ENCODE measurements around the gene CRAMP1.

GRCh38 chr16:1597154-1597553, 15.0 kb upstream of the CRAMP1 start:
- TF ChIP-seq CTCF (IDR thresholded peaks at IDR 0.05), result no peak
- TF ChIP-seq POLR2AphosphoS5 (IDR thresholded peaks at IDR 0.05), result no peak
- TF ChIP-seq EP300 (IDR thresholded peaks at IDR 0.05), result no peak
